ENCODE data around the gene MRPS18B. TPM values are rescaled to one million over a fixed set of nuclear protein-coding genes. Genes with fewer than 3 reads are reported as not detected.

The MRPS18B gene
- total RNA-seq, 2 donors from 2014 or later: 23.6 to 27.3 TPM

DNA sequence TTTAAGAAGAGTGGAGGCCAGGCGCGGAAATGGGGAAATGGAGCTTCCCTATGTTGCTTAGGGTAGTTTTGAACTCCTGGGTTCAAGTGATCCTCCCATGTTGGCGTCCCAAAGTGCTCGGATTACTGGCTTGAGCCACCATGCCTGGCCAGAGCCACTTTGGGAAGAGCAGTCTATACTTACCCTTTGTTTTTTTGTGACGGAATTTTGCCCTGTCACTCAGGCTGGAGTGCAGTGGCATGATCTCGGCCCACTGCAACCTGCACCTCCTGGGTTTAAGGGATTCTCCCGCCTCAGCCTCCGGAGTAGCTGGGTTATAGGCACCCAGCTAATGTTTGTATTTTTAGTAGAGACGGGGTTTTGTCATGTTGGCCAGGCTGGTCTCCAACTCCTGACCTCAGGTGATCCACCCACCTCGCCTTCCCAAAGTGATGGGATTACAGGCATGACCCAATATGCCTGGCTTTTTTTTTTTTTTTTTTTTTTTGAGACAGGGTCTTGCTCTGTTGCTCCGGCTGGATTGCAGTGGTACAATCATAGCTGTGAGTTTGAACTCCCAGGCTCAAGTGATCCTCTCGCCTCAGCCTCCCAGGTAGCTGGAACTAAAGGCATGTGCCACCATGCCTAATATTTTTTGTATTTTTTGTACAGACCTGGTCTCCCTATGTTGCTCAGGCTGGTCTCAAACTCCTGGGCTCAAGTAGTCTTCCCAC is 18.6 kb upstream of the MRPS18B start:
- DNase-seq (ENCODE audit: low spot score) (no peak), ATAC-seq (ENCODE audit: insufficient number of reproducible peaks, low FRiP score, low read depth) (no peak)
- H3K36me3 ChIP-seq: peaks cover 38% of the 10 kb centered on the region
- H3K9me3 ChIP-seq: no peaks in the 10 kb centered on the region
- no peaks in the 10 kb centered on the region for H3K4me1 ChIP-seq (ENCODE audit: control insufficient read depth in 1 of 2, low read depth in 2 of 2)
- TF ChIP-seq CTCF (IDR thresholded peaks at IDR 0.05): no peak
- no peak overlapping the region for H3K27ac ChIP-seq
- no peak overlapping the region for H3K4me3 ChIP-seq
- no peaks in the 10 kb centered on the region for H3K27me3 ChIP-seq (replicated peaks; ENCODE audit: insufficient read depth)

GRCh38 chr6:30599625-30600324 is 17.9 kb upstream of the MRPS18B start:
- ATAC-seq (ENCODE audit: insufficient number of reproducible peaks, low FRiP score, low read depth) (no peak), DNase-seq (ENCODE audit: low spot score) (no peak)
- H3K4me1 ChIP-seq (ENCODE audit: control insufficient read depth in 1 of 2, low read depth in 2 of 2): no peaks in the 10 kb centered on the region
- no peak overlapping the region for H3K4me3 ChIP-seq
- no peak for TF ChIP-seq CTCF (IDR thresholded peaks at IDR 0.05)
- H3K27ac ChIP-seq: no peak overlapping the region
- no peaks in the 10 kb centered on the region for H3K9me3 ChIP-seq
- H3K27me3 ChIP-seq (replicated peaks; ENCODE audit: insufficient read depth): no peaks in the 10 kb centered on the region
- peaks cover 45% of the 10 kb centered on the region for H3K36me3 ChIP-seq

GRCh38 chr6:30600451-30600961 is 17.1 kb upstream of the MRPS18B start:
- Histone ChIP-seq H3K36me3 (peaks cover 53% of the 10 kb centered on the region), H3K9me3 (no peaks in the 10 kb centered on the region), H3K27me3 (replicated peaks; ENCODE audit: insufficient read depth) (no peaks in the 10 kb centered on the region), H3K4me3 (no peak overlapping the region), H3K27ac (no peak overlapping the region), H3K4me1 (ENCODE audit: control insufficient read depth in 1 of 2, low read depth in 2 of 2) (no peaks in the 10 kb centered on the region)
- no peak for TF ChIP-seq CTCF (IDR thresholded peaks at IDR 0.05)
- ATAC-seq (ENCODE audit: insufficient number of reproducible peaks, low FRiP score, low read depth) (no peak), DNase-seq (ENCODE audit: low spot score) (no peak)

DNA sequence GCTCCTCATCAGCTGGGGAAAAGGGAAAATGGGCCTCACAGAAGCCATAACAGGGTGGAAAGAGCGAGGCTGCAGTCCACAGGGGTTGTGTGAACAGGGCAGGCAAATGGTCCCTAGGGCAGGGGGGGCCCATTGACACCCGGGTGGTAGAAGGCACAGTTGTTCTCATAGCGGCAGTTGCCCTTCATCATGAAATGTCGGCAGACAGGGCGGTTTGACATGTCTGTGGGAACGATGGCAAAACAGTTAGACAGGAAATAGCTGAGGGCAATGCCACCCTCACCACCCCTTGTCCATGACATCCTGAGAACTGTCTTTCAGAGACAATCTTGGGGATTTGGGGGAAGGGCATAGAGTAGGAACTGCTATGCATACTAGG is 16.2 kb upstream of the MRPS18B start:
- DNase-seq (ENCODE audit: low spot score) (no peak), ATAC-seq (ENCODE audit: insufficient number of reproducible peaks, low FRiP score, low read depth) (no peak)
- H3K9me3 ChIP-seq: no peaks in the 10 kb centered on the region
- H3K4me3 ChIP-seq: no peak overlapping the region
- no peaks in the 10 kb centered on the region for H3K4me1 ChIP-seq (ENCODE audit: control insufficient read depth in 1 of 2, low read depth in 2 of 2)
- peaks cover 62% of the 10 kb centered on the region for H3K36me3 ChIP-seq
- no peak overlapping the region for H3K27ac ChIP-seq
- no peaks in the 10 kb centered on the region for H3K27me3 ChIP-seq (replicated peaks; ENCODE audit: insufficient read depth)
- no peak for TF ChIP-seq CTCF (IDR thresholded peaks at IDR 0.05)

GRCh38 chr6:30601815-30602641 is 15.6 kb upstream of the MRPS18B start:
- H3K36me3 ChIP-seq: peaks cover 67% of the 10 kb centered on the region
- H3K9me3 ChIP-seq: no peaks in the 10 kb centered on the region
- TF ChIP-seq CTCF (IDR thresholded peaks at IDR 0.05): no peak
- DNase-seq (ENCODE audit: low spot score) (no peak), ATAC-seq (ENCODE audit: insufficient number of reproducible peaks, low FRiP score, low read depth) (no peak)
- no peak overlapping the region for H3K4me3 ChIP-seq
- no peak overlapping the region for H3K27ac ChIP-seq
- H3K27me3 ChIP-seq (replicated peaks; ENCODE audit: insufficient read depth): no peaks in the 10 kb centered on the region
- no peaks in the 10 kb centered on the region for H3K4me1 ChIP-seq (ENCODE audit: control insufficient read depth in 1 of 2, low read depth in 2 of 2)

All from thoracic aorta (tissue), 2 donors.